Ovary (tissue), 9 donors: ENCODE results near the gene PAX1. TPM values are rescaled to one million over a fixed set of nuclear protein-coding genes. Genes with fewer than 3 reads are reported as not detected.

Experiments
- DNase-seq, 5 donors: peaks; one replicate each; pipeline ENCODE4 v3.0.0-alpha.2; 2019 to 2020
- H3K27ac ChIP-seq, 2 donors: fragments of 200-600 bp; one replicate each; pipeline versions ENCODE4 v1.5.1 to v1.8.0; 2019 to 2022
- H3K27me3 ChIP-seq: fragments of 200-600 bp; one replicate; pipeline ENCODE4 v1.8.0; 2022
- H3K36me3 ChIP-seq: fragments of 200-600 bp; sonication (generic); one replicate; pipeline ENCODE4 v1.5.1; 2019
- H3K4me1 ChIP-seq: one replicate; pipeline ENCODE4 v1.8.1; 2013; ENCODE audit warnings: mild to moderate bottlenecking, moderate library complexity; ENCODE audit not compliant: insufficient read depth
- H3K4me3 ChIP-seq: fragments of 200-600 bp; sonication (generic); one replicate; pipeline ENCODE4 v1.5.1; 2017
- H3K9me3 ChIP-seq, 2 donors: fragments of 200-600 bp in 1 of 2; sonication (generic) in 1 of 2; one replicate each; pipeline versions ENCODE4 v1.5.1 to v1.8.1; 2013 to 2019; ENCODE audit warnings: mild to moderate bottlenecking in 1 of 2, moderate library complexity in 1 of 2
- CTCF ChIP-seq, 3 donors: fragments of 450-650 bp in 2 of 3; fragments of 200-600 bp in 1 of 3; IDR thresholded peaks; one replicate each; pipeline versions ENCODE4 v1.5.1 to v1.8.0; 2016 to 2022; ENCODE audit warnings: antibody characterized with exemption in 3 of 3, mild to moderate bottlenecking in 1 of 3
- EP300 ChIP-seq: sonication (generic); formaldehyde crosslinking; IDR thresholded peaks from one replicate; pipeline ENCODE4 v1.6.1; 2017; ENCODE audit warnings: antibody characterized with exemption
- POLR2A ChIP-seq: fragments of 450-650 bp; IDR thresholded peaks from one replicate; pipeline ENCODE4 v1.6.1; 2017; ENCODE audit warnings: antibody characterized with exemption, mild to moderate bottlenecking, moderate library complexity
- WGBS, 3 donors: extraction: QIAGEN DNeasy Blood & Tissue Kit in 1 of 3; methylation state at CpG; one replicate each; pipeline versions ENCODE4 v1.1.5 to v1.1.7; 2013 to 2017; 5-methylcytosine and 5-hydroxymethylcytosine counted together
- intact Hi-C, 4 donors: fragments of 100-400 bp; cut with DNase I; formaldehyde crosslinking; loops; one replicate each; pipeline versions ENCODE4 v1.11.0 to v1.15.1; 2022 to 2023
- polyA plus RNA-seq, 2 donors: library from polyadenylated mRNA; stranded (reverse); fragments of 200-250 nt in 1 of 2; fragments of 350-450 nt in 1 of 2; fragmentation: Illumina TruSeq in 1 of 2; extraction: RNeasy Lipid Tissue Mini Kit (QIAGEN cat#74804) in 1 of 2; gene quantifications; one replicate each; pipeline ENCODE4 v1.2.3, GENCODE V29; 2013 to 2014
- total RNA-seq, 7 donors: library from RNA; depleted of rRNA in 2 of 7; stranded (reverse); fragments of >200 nt in 2 of 7; fragmentation: NEBNext Ultra II Directional in 3 of 7; extraction: Animal tissue kit (Norgen Biotek cat#: 25700) in 3 of 7; gene quantifications; one replicate each; pipeline versions ENCODE4 v1.1.0 to v1.2.4, GENCODE V29; 2016 to 2023
- donor health status: DM: no; HTN: no; CAD: no; lungs with moderate emphysema.
- donor health status: DM: no; HTN: no; CAD: no.
- donor health status: Bipolar disorder and iron deficiency.
- donor health status: DM: yes; HTN: yes; CAD: no.
- donor health status: DM: no; HTN: no; CAD: no.
- donor health status: DM: yes; HTN: yes; CAD: no.

The PAX1 gene
- total and polyA plus RNA-seq, 9 donors = not detected

- Histone ChIP-seq H3K9me3 (no peaks in the 10 kb centered on the region), H3K4me3 (no peak overlapping the region), H3K4me1 (no peaks in the 10 kb centered on the region), H3K27me3 (no peaks in the 10 kb centered on the region), H3K36me3 (no peaks in the 10 kb centered on the region), H3K27ac (no peak overlapping the region)
- DNase-seq = no peak
- TF ChIP-seq POLR2A (no peak), CTCF (IDR thresholded peaks at IDR 0.05) (no peak), EP300 (no peak)
- intact Hi-C loops = no loop called here
- WGBS, 3 donors = 70 to 77% (median 70%) methylated on average over 11 of the region's 11 CpGs
These were observed 39.6 kb upstream of the PAX1 start for GRCh38 chr20:21665687-21666446.

- no peaks in the 10 kb centered on the region for H3K9me3 ChIP-seq
- 71 to 82% (median 77%) methylated on average over 12 of the region's 12 CpGs for WGBS, 3 donors
These were observed 35.3 kb upstream of the PAX1 start for GRCh38 chr20:21670126-21670525.

GRCh38 chr20:21670981-21671380 lies 34.5 kb upstream of the PAX1 start:
- Histone ChIP-seq H3K27ac (no peak overlapping the region), H3K4me1 (no peaks in the 10 kb centered on the region), H3K4me3 (no peak overlapping the region), H3K36me3 (no peaks in the 10 kb centered on the region), H3K9me3 (no peaks in the 10 kb centered on the region), H3K27me3 (no peaks in the 10 kb centered on the region)
- TF ChIP-seq EP300 (no peak), POLR2A (no peak), CTCF (IDR thresholded peaks at IDR 0.05) (no peak)
- no peak for DNase-seq
- intact Hi-C loops = no loop called here
- WGBS, 3 donors = 28 to 44% (median 34%) methylated on average over 1 of the region's 1 CpG

More at GRCh38 chr20:21670126-21670525, 35.3 kb upstream of the PAX1 start:
- no peak overlapping the region for H3K27ac ChIP-seq
- no peak overlapping the region for H3K4me3 ChIP-seq
- no peak for DNase-seq
- intact Hi-C loops = no loop called here
- H3K4me1 ChIP-seq = no peaks in the 10 kb centered on the region
- TF ChIP-seq POLR2A (no peak), EP300 (no peak), CTCF (IDR thresholded peaks at IDR 0.05) (no peak)
- no peaks in the 10 kb centered on the region for H3K36me3 ChIP-seq
- no peaks in the 10 kb centered on the region for H3K27me3 ChIP-seq

- intact Hi-C loops = no loop called here
- TF ChIP-seq EP300 = no peak
- TF ChIP-seq POLR2A = no peak
- no peak for TF ChIP-seq CTCF (IDR thresholded peaks at IDR 0.05)
- Histone ChIP-seq H3K9me3 (no peaks in the 10 kb centered on the region), H3K27me3 (no peaks in the 10 kb centered on the region), H3K4me1 (no peaks in the 10 kb centered on the region), H3K27ac (no peak overlapping the region), H3K4me3 (no peak overlapping the region), H3K36me3 (no peaks in the 10 kb centered on the region)
- 87 to 96% (median 90%) methylated on average over 2 of the region's 2 CpGs for WGBS, 3 donors
- no peak for DNase-seq
These were observed 28.2 kb upstream of the PAX1 start for GRCh38 chr20:21677261-21677660.
